Lung microvascular endothelial cell (primary cell): Measurements from ENCODE around the gene SYNE4. TPM values are rescaled to one million over a fixed set of nuclear protein-coding genes. Genes with fewer than 3 reads are reported as not detected.

Experiments
- DNase-seq, 2 donors: peaks; one replicate each; pipeline versions ENCODE4 v3.0.0 to v3.0.0-alpha.2; 2010; ENCODE audit warnings: low read depth in 2 of 2
- total RNA-seq: library from RNA; depleted of rRNA; stranded (reverse); fragments of >200 nt; gene quantifications from 2 replicates; pipeline ENCODE4 v1.2.1, GENCODE V29; 2014

SYNE4 gene
- total RNA-seq, 1 donor from 2014 or later: under 0.01 TPM

DNA sequence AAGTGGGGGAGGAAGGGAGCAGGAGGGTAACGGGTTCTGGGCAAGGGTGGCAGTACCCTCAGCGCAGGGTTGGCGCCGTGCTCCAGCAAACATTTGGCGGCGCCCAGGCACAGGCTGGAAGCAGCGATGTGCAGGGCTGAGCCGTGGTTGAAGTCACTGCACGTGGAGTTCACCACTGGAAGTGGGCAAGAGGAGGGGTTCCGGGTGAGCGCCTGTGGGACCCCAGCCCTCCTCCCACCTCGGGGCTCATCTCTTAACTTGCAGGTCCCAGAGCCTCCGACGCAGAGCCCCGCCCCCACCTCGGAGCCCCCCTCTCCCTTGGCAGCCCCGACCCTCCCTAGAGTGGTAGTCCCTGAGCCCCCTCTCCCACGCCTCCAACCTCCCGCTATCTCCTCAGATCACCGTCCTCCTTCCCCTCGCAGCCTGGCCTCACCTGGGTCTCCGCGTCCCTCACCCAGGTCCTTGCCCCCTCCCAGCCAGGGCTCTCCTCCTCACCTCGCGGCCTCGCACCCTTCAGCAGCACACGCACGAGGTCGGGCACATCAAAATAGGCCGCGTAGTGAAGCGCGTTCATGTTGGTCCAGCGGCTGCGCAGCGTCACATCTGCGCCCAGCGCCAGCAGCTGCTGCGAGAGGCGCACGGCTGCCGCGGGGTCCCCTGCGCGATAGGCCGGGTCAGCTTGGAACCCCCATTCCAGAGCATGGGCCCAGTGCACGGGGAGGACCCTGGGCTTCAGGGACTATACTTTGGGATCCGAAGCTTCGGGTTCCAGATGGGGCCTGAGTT lies 17.7 kb upstream of the SYNE4 start:
- DNase-seq: no peak

- no peak for DNase-seq
Measured at GRCh38 chr19:36025541-36025940, 16.9 kb upstream of the SYNE4 start.

GRCh38 chr19:36023432-36023831 lies 14.8 kb upstream of the SYNE4 start:
- no peak for DNase-seq

GRCh38 chr19:36019061-36019670 lies 10.6 kb upstream of the SYNE4 start:
- no peak for DNase-seq

DNA sequence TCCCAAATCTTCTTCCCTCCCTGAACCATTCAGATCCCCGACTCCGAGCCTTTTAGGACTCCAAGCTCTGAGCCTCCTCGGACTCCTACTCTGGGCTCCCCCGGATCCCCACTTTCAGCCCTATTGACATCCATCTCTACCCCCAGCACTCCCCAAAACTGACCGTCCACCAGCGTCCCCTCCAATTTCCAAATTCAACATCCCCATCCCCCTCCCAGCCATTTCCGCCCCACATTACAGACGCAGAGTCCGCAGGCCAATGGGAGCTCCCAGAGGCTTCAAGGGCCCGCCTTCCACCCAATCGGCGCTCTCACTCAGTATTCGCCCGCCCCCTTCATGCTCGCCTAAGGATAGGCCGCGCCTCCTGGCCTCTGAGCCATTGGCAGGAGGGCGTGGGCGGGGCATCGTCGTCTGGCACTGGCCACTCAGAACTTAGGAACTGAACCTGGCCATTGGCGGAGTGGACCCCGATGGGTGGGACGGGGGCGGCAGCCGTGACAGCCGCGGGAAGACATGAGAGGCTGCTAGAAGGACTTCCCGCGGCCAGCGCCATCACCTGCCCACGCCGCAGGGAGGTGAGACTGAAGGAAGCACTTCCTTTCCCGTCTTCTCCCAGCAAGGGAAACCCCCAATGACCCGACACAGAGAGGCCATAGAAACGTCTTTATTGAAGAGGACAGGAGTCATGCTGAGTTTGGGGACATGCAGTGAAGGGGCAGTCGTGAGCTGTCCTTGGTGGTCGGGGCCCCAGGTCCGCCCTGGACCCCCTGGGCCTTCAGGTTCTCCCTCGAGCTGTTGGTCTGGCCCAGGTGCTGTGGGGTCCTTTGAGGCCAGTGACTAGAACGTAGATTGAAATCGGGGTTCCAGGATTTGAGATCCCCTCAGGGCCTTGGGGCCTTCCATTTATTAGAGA lies 5.7 kb upstream of the SYNE4 start, which contains the start of gene ALKBH6:
TSS of gene ALKBH6 (minus strand) at position 202 of the 913 bp plus-strand sequence. CDS start 816 bp downstream, outside the sequence.
- peak; percentile 99 for DNase-seq

- no peak for DNase-seq
Measured at GRCh38 chr19:36013280-36014011, 4.8 kb upstream of the SYNE4 start.

GRCh38 chr19:36010402-36010801 lies 1.8 kb upstream of the SYNE4 start:
- DNase-seq: no peak

DNA sequence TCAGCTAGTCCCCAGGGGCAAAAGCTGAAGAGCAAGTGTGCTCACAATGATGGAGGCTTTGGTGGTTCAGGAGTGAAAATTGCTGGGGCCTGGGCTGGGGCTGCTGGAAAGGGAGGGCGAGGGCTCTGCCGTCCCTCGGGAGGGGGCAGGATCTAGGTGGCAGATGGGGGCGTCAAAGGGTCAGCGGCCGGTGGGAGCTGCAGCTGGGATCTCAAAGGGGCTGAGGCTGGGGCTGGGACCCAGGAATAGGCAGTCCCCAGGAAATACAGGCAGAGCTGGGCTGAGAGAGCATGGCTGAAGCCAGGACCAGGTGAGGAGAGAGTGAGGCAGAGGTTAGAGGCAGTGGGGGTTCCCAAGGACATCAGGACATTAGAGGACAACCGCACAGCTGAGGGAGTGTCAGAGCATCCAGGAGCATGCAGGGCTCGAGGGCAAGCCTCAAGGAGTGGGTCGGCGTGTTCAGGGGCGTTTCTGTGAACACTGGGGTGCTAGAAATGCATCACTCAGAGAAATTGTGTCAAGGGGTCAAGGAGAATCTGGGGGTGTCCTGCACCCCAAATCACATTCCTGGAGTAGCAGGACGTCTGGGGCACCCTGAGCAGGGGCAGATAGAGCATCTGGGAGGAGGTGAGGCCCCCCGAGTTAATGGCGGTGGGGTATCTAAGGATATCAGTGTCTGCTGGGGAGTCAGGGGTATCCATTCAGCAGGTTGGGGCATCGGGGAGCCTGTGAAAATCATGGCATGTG lies 1.2 kb upstream of the SYNE4 start:
- no peak for DNase-seq

DNA sequence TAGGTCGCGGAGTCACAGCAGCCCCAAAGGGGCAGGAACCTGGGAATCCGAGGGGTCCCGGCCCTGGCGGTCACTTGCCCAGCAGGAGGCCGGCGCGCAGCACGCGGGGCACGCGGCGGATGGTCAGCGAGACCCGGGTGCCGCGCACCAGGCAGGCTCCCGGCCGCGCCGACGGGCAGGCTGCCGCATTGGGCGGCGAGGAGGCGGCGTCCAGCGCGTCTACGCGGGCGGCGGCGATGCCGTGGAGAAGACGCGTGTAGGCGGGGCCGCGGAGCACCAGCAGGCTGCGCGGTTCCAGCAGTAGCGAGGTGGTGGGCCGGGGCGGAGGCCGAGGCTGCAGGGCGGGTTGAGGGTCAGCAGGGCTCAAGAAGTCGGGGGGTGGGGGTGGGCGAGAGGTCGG lies 607 bp upstream of the SYNE4 start:
- DNase-seq: peak; percentile 62 to 74

- DNase-seq: no peak
Measured at GRCh38 chr19:36006955-36007354, 1.7 kb downstream of the SYNE4 start.

- no peak for DNase-seq
Measured at GRCh38 chr19:36003284-36003683, 5.3 kb downstream of the SYNE4 start.

DNA sequence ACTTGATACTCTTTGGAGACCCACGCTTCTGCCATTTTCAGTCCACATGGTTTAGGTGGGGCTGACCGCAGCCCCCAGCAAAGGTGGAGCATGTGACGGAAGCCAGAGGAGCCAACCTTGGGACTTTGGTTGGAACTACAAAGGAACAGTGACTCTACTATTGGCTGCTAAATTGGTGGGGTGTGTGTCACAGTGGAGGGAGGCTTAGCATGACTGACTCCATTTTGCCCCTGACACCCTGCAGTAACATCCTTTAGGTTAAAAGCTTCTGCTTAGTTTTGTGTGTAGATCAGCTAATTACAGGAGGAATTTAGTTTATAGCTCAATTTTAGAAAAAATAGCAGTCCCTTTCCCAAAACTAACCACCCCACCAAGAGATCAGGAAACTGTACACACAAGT lies 7.0 kb downstream of the SYNE4 start:
- no peak for DNase-seq

DNA sequence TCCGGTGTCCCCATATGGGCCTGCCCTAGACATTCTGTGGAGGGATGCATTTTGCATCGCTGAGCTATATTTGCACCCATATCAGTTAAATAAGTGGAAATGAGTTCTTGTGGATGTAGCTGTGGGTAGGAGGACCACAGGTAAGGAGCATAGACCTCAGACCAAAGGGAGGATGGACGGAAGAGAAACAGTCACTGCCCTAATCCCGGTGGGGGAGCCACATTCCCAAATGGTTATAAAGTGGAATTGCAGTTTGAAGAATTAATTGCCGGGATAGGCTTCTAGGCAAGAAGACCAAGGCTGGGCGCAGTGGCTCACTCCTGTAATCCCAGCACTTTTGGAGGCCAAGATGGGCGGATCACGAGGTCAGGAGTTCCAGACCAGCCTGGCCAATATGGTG lies 11.8 kb downstream of the SYNE4 start:
- no peak for DNase-seq

GRCh38 chr19:35995048-35995993 lies 13.3 kb downstream of the SYNE4 start, which contains the start of gene SDHAF1:
Gene SDHAF1, plus strand, starts transcription at chr19:35995188. Its CDS starts 87 bp downstream, at chr19:35995275.
- peak; percentile 94 to 97 for DNase-seq

GRCh38 chr19:35993923-35994598 lies 14.6 kb downstream of the SYNE4 start:
- DNase-seq: peak; percentile 10 to 36

DNA sequence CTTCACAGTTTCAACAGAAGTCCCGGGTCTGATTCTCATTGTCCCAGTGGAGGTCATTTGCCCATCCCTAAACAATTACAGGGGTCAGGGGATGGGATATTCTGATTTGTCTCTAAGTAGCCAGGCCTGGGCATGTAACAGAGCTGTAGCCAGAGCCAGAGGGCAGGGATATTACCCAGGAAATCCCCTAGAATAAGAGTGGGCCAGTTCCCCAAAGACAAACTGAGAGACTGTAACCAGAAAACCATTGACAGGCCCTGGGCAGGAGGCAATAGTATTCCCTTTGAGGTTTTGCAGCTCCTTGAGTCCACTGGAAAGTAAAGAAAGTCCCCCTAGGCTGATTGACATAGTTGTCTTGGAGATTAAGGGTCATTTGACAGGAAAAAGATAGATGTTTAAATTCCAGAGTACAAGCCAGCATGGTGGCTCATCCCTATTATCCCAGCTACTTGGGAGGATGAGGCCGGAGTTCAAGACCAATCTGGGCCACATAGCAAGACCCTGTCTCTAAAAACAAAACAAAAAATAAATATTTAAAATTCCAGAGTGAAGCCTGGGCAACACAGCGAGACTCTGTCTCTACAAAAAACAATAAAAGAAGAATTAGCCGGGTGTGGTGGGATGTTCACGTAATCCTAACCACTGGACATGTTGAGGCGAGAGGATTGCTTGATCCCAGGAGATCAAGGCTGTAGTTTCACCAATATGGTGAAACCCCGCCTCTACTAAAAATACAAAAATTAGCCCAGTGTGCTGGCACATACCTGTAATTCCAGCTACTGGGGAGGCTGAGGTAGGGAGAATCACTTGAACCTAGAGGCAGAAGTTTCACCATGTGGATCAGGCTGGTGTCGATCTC lies 15.5 kb downstream of the SYNE4 start:
- DNase-seq: no peak

GRCh38 chr19:35991731-35992450 lies 16.7 kb downstream of the SYNE4 start:
- DNase-seq: no peak
